Common myeloid progenitor, CD34-positive (primary cell): ENCODE results near the gene MEF2C.
"Not testable (repeated sequence)": the region's sequence is repeated elsewhere in the genome, so short reads cannot be mapped to it uniquely, and the experiment has no call there.

ENCODE experiments used
- CTCF ChIA-PET: fragments of 350-600 bp; sonication (Branson Sonifier 250); formaldehyde crosslinking; loops from one replicate; lab custom pipeline; 2021; ENCODE audit warnings: antibody characterized with exemption; lab: Charles Lee
- POLR2A ChIA-PET: fragments of 350-600 bp; sonication (Branson Sonifier 250); formaldehyde crosslinking; loops from one replicate; lab custom pipeline; 2021; ENCODE audit warnings: antibody characterized with exemption; lab: Charles Lee
- DNase-seq, 3 donors: peaks; one replicate each; pipeline versions ENCODE4 v3.0.0 to v3.0.0-alpha.2; 2013
- H3K27ac ChIP-seq, 2 experiments: 1 replicate in 1 of 2; 2 replicates in 1 of 2; pipeline ENCODE4 v1.7.0; 2013; ENCODE audit warnings: inconsistent platforms in 2 of 2, low read length in 2 of 2, mild to moderate bottlenecking in 2 of 2, low read depth in 1 of 2, moderate library complexity in 1 of 2; ENCODE audit not compliant: severe bottlenecking in 2 of 2, insufficient read depth in 1 of 2, poor library complexity in 1 of 2
- H3K27me3 ChIP-seq, 5 experiments: replicated peaks in 2 of 5; 1 replicate in 3 of 5; 2 replicates in 2 of 5; pipeline versions ENCODE4 v1.6.1 to v1.7.0; 2013; ENCODE audit warnings: low read length in 4 of 5, mild to moderate bottlenecking in 2 of 5, moderate library complexity in 2 of 5, inconsistent platforms in 1 of 5; ENCODE audit not compliant: insufficient read depth in 5 of 5, control insufficient read depth in 4 of 5
- H3K36me3 ChIP-seq, 4 experiments: 1 replicate in 2 of 4; 2 replicates in 2 of 4; pipeline versions ENCODE4 v1.6.1 to v1.7.0; 2013; ENCODE audit warnings: low read length in 3 of 4, control low read depth in 1 of 4, mild to moderate bottlenecking in 1 of 4; ENCODE audit not compliant: control insufficient read depth in 4 of 4, insufficient read depth in 4 of 4
- H3K4me1 ChIP-seq, 4 experiments: 1 replicate in 3 of 4; 2 replicates in 1 of 4; pipeline versions ENCODE4 v1.6.1 to v1.7.1; 2013; ENCODE audit warnings: low read length in 3 of 4, mild to moderate bottlenecking in 3 of 4, control low read depth in 1 of 4, inconsistent platforms in 1 of 4, moderate library complexity in 1 of 4; ENCODE audit not compliant: control insufficient read depth in 4 of 4, insufficient read depth in 4 of 4; ENCODE audit errors: control extremely low read depth in 1 of 4
- H3K4me3 ChIP-seq, 7 experiments: 1 replicate in 4 of 7; 2 replicates in 3 of 7; pipeline versions ENCODE4 v1.5.1 to v1.7.0; 2013; ENCODE audit warnings: mild to moderate bottlenecking in 7 of 7, low read length in 6 of 7, moderate library complexity in 6 of 7, inconsistent platforms in 2 of 7, low read depth in 2 of 7, control low read depth in 1 of 7; ENCODE audit not compliant: insufficient read depth in 4 of 7, control insufficient read depth in 1 of 7; ENCODE audit errors: extremely low read depth in 1 of 7
- H3K9me3 ChIP-seq, 5 experiments: 1 replicate in 4 of 5; 2 replicates in 1 of 5; pipeline versions ENCODE4 v1.6.1 to v1.7.1; 2013; ENCODE audit warnings: low read length in 4 of 5, mild to moderate bottlenecking in 2 of 5, inconsistent platforms in 1 of 5, low read depth in 1 of 5, moderate library complexity in 1 of 5; ENCODE audit not compliant: control insufficient read depth in 4 of 5, insufficient read depth in 2 of 5; ENCODE audit errors: control extremely low read depth in 1 of 5
- WGBS: methylation state at CpG from one replicate; pipeline ENCODE4 v1.1.5; 2013; ENCODE audit not compliant: insufficient coverage; 5-methylcytosine and 5-hydroxymethylcytosine counted together

The MEF2C gene

DNA sequence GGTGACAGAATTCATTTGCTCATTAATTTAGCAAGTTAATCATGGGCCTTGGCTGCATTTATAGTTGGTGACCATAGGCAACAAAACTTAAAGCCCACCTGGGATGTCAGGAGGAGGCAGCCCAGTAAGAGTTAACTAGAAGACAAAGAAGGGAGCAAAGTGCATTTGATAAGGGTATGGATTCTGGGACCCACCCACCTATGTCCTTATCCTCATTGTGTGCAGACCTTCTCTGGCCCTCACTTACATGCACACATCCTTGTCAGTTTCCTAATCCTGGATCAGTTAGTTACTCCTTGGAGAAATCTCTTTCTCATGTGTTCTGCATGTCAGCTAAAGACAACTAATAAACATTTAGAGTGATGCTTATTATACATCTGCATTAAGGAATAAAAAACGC, 24.6 kb downstream of the MEF2C start:
- Histone ChIP-seq H3K36me3 (peaks cover 13 to 51% (median 30%) of the 10 kb centered on the region in 4 experiments), H3K27ac (no peak overlapping the region), H3K9me3 (peaks cover 0 to 17% (median 11%) of the 10 kb centered on the region in 5 experiments), H3K27me3 (no peaks in the 10 kb centered on the region), H3K4me1 (no peaks in the 10 kb centered on the region), H3K4me3 (no peak overlapping the region)
- DNase-seq: no peak
- CTCF ChIA-PET: no interaction called here
- no CpG with 5 or more reads among the region's 1 CpG for WGBS
- POLR2A ChIA-PET: no interaction called here

DNA sequence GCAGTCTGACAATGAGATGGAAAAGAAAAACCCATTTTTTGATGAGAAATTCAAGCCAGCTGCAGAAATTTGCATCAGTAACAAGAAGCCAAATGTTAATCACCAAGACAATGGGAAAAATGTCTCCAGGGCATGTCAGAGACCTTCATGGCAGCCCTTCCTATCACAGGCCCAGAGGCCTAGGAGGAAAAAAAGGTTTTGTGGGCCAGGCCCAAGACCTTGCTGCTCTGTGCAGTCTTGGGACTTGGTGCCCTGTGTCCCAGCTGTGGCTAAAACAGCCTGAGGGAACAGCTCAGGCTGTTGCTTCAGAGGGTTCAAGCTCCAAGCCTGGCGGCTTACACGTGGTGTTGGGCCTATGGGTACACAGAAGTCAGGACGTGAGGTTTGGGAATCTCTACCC, 26.6 kb downstream of the MEF2C start:
- peaks cover 0 to 19% (median 11%) of the 10 kb centered on the region in 5 experiments for H3K9me3 ChIP-seq
- WGBS: 100% methylated on average over 3 of the region's 3 CpGs
- H3K27me3 ChIP-seq, DNase-seq, H3K4me3 ChIP-seq, H3K27ac ChIP-seq, H3K4me1 ChIP-seq, POLR2A ChIA-PET: not testable (repeated sequence)
- peaks cover 12 to 42% (median 25%) of the 10 kb centered on the region in 4 experiments for H3K36me3 ChIP-seq
- CTCF ChIA-PET: interaction anchor here (1.2 kb wide), 1 partner anchor 11 kb away, joined by 4 read pairs; no protein-coding TSS in a partner anchor

DNA sequence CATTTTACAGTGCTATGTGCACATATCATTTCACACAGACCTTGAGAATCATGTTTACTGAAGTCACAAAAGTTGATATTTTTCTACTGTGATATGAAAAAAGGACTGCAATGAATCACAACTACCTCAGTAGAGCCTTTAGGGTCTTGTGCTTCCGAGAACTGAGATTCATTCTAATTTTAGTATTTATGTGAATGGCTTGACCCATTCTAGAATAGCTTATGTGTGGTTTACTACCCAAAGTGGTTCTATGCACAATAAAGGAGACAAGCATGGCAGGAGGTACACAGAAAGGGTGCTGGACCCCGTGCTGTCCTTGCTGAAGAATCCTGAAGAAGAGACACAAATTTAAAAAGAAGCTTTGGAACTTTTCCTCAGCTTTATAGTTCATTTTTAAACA, 28.2 kb downstream of the MEF2C start:
- Histone ChIP-seq H3K27ac (no peak overlapping the region), H3K27me3 (no peaks in the 10 kb centered on the region), H3K4me1 (peaks cover 0 to under 1% (median 0%) of the 10 kb centered on the region in 4 experiments), H3K9me3 (peaks cover 0 to 19% (median 11%) of the 10 kb centered on the region in 5 experiments), H3K36me3 (peaks cover 13 to 33% (median 21%) of the 10 kb centered on the region in 4 experiments), H3K4me3 (no peak overlapping the region)
- 100% methylated on average over 1 of the region's 2 CpGs for WGBS
- CTCF ChIA-PET: interaction anchor here (1.0 to 1.2 kb wide), 2 partner anchors 17 to 25 kb away, joined by 3 to 5 read pairs; no protein-coding TSS in a partner anchor
- no peak for DNase-seq
- POLR2A ChIA-PET: no interaction called here

DNA sequence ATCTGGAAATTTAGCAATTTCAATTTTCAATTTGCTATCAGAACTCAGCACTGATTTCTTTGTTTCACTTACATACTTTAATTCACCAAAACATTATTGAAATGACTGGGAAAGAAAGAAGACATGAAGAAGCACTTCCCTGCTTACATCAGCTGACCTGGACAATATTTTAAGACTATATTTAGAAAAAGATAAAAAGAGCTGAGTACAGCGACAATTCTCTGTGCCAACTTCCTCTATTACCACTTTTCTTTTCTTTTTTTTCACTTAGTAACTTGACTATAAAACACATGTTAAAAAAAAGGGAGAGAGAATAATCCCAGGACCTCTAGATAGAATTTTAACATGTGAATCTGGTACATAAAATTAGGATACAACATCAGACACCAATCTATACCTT, 35.6 kb downstream of the MEF2C start:
- Histone ChIP-seq H3K27me3 (no peaks in the 10 kb centered on the region), H3K36me3 (peaks cover 2 to 17% (median 3%) of the 10 kb centered on the region in 4 experiments), H3K9me3 (no peaks in the 10 kb centered on the region), H3K4me3 (no peak overlapping the region), H3K4me1 (peaks cover 2 to 12% (median 6%) of the 10 kb centered on the region in 4 experiments), H3K27ac (peak overlapping the region in 1 of 2 experiments; percentile 50)
- ChIA-PET CTCF (interaction anchor here (1.0 to 1.7 kb wide), 2 partner anchors 9 to 18 kb away, joined by 3 to 4 read pairs; no protein-coding TSS in a partner anchor), POLR2A (no interaction called here)
- peak in 2 of 3 donors; percentile 62 to 71 for DNase-seq
- no CpG with 5 or more reads among the region's 1 CpG for WGBS

DNA sequence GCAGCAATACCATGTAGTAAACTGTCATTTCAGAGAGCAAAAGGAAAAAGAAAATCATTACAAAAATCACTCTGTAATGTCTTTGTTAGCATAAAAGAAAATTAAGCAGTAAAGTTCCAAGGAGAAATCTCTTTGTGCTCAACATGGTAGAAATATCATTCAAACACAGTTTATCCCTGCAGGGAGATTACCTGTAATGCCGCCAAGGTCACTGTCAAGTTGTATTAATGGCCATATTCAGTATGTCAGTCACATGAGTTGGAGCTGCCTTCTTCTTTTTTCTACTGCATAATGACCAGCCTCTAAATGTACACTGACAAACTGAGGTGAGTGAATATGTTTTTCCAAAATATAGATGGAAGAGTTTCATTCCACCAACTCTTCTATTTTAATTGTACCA, 36.5 kb downstream of the MEF2C start:
- no peak for DNase-seq
- Histone ChIP-seq H3K27ac (no peak overlapping the region), H3K27me3 (no peaks in the 10 kb centered on the region), H3K4me3 (no peak overlapping the region), H3K36me3 (peaks cover 2 to 17% (median 3%) of the 10 kb centered on the region in 4 experiments), H3K4me1 (peaks cover 2 to 12% (median 7%) of the 10 kb centered on the region in 4 experiments), H3K9me3 (no peaks in the 10 kb centered on the region)
- ChIA-PET CTCF (interaction anchor here (1.7 to 2.1 kb wide), 2 partner anchors 12 to 17 kb away, joined by 4 to 7 read pairs; no protein-coding TSS in a partner anchor), POLR2A (interaction anchor here (0.6 kb wide), 1 partner anchor 11 kb away, joined by 3 read pairs; no protein-coding TSS in a partner anchor)
- WGBS: no CpG with 5 or more reads among the region's 1 CpG

DNA sequence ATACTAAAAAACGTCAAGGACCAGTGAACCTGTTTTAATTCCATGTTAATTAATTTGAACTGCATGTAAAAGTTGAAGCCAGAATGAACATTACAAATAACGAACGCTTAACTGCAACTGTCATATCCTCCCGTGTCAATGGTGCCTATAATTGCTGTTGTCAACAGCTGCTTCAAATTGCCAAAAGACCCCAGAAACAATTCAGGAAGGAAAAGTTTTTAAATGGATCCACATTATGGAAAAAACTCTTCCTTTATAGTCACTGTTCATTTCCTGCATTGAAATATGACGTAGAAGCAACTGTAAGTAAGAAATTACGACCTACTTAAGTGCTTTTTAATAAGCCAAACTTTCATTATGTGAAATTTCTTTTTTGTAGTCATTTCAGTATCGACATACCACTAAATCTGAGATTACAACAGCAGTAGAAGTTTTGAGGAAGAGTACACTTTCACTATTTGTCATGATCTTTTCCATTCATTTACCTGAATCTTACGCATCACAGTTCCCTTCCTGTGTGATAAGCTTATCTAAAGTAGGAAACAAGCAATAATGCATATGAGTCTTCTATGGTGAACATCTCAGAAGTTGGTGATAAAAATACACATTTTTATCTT, 37.8 kb downstream of the MEF2C start:
- no peak overlapping the region for H3K4me3 ChIP-seq
- peak in 1 of 3 donors; percentile 28 for DNase-seq
- peaks cover 0 to 17% (median 2%) of the 10 kb centered on the region in 4 experiments for H3K36me3 ChIP-seq
- POLR2A ChIA-PET: no interaction called here
- H3K27ac ChIP-seq: no peak overlapping the region
- WGBS: 100% methylated on average over 4 of the region's 8 CpGs
- CTCF ChIA-PET: interaction anchor here (0.7 to 2.1 kb wide), 3 partner anchors 11 to 85 kb away, joined by 3 to 7 read pairs (median 4); no protein-coding TSS in a partner anchor
- H3K4me1 ChIP-seq: peaks cover 2 to 13% (median 7%) of the 10 kb centered on the region in 4 experiments
- no peaks in the 10 kb centered on the region for H3K27me3 ChIP-seq
- H3K9me3 ChIP-seq: no peaks in the 10 kb centered on the region

DNA sequence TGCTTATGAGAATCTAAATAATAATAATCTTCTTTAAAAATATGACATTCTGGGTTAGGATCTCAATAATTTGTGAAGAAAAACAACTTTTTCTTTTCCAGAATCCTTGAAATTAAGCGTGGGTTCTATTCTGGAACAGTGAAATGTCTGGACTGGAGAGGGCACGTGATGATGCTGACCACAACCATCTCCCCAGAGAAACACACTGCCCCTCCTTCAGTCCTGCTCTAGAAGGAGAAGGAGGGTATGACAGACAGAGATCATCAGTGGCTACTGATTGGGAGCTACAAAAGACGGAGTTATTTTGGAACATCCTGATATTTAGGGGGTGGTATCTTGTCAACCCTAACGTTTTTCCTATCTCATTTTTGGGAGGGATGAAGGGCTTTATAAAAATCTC, 40.2 kb downstream of the MEF2C start:
- 100% methylated on average over 1 of the region's 4 CpGs for WGBS
- ChIA-PET CTCF (no interaction called here), POLR2A (no interaction called here)
- H3K4me1 ChIP-seq: peaks cover 2 to 14% (median 4%) of the 10 kb centered on the region in 4 experiments
- H3K27ac ChIP-seq: no peak overlapping the region
- H3K9me3 ChIP-seq: no peaks in the 10 kb centered on the region
- peaks cover 0 to 20% (median 3%) of the 10 kb centered on the region in 4 experiments for H3K36me3 ChIP-seq
- no peaks in the 10 kb centered on the region for H3K27me3 ChIP-seq
- no peak overlapping the region for H3K4me3 ChIP-seq
- no peak for DNase-seq
